NT2/D1 (cell line): Measurements from ENCODE around the gene ZNF516.

Experiments
- DNase-seq: peaks from one replicate; pipeline ENCODE4 v3.0.0-alpha.2; 2011; ENCODE audit warnings: low read depth, low spot score
- H3K27me3 ChIP-seq: 2 replicates; pipeline ENCODE4 v1.6.0; 2011; ENCODE audit warnings: mild to moderate bottlenecking; ENCODE audit not compliant: insufficient read length, insufficient read depth
- H3K36me3 ChIP-seq: 2 replicates; pipeline ENCODE4 v1.6.1; 2011; ENCODE audit warnings: mild to moderate bottlenecking, low read length, mixed read lengths; ENCODE audit not compliant: insufficient read depth, insufficient read length
- H3K4me1 ChIP-seq: 2 replicates; pipeline ENCODE4 v1.5.1; 2011; ENCODE audit not compliant: insufficient read depth, insufficient read length
- H3K4me3 ChIP-seq: 2 replicates; pipeline ENCODE4 v1.5.1; 2011; ENCODE audit warnings: low read depth; ENCODE audit not compliant: insufficient read length
- H3K9ac ChIP-seq: 2 replicates; pipeline ENCODE4 v1.6.0; 2011; ENCODE audit warnings: low read depth; ENCODE audit not compliant: insufficient read length
- H3K9me3 ChIP-seq: 2 replicates; pipeline ENCODE4 v1.5.1; 2011; ENCODE audit warnings: mild to moderate bottlenecking, low read length; ENCODE audit not compliant: insufficient read depth
- SUZ12 ChIP-seq: IDR thresholded peaks from 2 replicates; pipeline ENCODE4 v1.6.1; 2011; ENCODE audit not compliant: insufficient read length, insufficient read depth; ENCODE audit errors: extremely low read depth
- YY1 ChIP-seq: IDR thresholded peaks from 2 replicates; pipeline ENCODE4 v1.6.1; 2011; ENCODE audit not compliant: insufficient read length, insufficient read depth
- ZNF274 ChIP-seq: IDR thresholded peaks from 2 replicates; pipeline ENCODE4 v1.6.1; 2011; ENCODE audit warnings: mild to moderate bottlenecking, low read depth, low read length

ZNF516 gene

GRCh38 chr18:76483780-76484179 lies 11.3 kb downstream of the ZNF516 start:
- DNase-seq, result no peak
- Histone ChIP-seq H3K4me3 (no peak overlapping the region), H3K9ac (no peak overlapping the region), H3K4me1 (peaks cover 7% of the 10 kb centered on the region), H3K36me3 (no peaks in the 10 kb centered on the region), H3K27me3 (no peaks in the 10 kb centered on the region), H3K9me3 (no peaks in the 10 kb centered on the region)
- TF ChIP-seq SUZ12, result no peak
- no peak for TF ChIP-seq YY1
- no peak for TF ChIP-seq ZNF274

DNA sequence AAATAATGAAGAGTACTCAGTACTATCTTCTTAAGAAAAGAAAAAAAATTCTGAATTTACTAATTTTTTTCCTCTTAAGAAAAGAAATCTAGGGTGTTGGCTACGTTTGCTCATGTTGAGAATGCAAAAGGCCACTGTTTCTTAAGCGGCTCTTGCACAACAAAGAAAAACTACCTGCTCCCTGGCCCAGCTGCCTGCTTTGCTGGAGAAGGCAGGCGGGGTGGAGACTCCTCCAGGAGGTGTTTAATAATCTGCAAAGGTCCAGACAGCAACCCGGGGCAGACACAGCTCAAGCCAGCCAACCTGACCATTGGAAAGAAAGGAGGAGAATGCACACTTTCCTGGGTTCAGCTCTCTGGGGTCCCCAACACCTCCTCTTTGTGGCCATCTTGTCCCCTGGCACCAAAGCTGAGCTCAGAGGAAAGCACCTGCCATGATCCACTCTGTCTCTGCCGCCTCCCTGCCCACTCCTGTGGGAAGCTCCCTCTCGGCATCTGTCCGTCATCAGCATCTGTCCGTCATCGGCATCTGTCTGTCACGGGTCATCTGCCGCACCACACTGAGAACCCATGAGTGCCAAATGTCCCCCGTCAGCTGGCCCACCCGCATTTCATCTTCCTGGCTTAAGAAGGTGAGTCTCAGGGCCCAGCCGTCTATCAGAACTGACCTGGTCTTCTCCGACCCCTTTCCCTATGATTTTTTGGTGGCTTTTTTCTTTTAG lies 11.9 kb downstream of the ZNF516 start:
- H3K9me3 ChIP-seq, result no peaks in the 10 kb centered on the region
- TF ChIP-seq ZNF274 (no peak), YY1 (no peak), SUZ12 (no peak)
- H3K9ac ChIP-seq, result no peak overlapping the region
- H3K4me1 ChIP-seq, result peaks cover 7% of the 10 kb centered on the region
- no peak overlapping the region for H3K4me3 ChIP-seq
- DNase-seq, result no peak
- H3K36me3 ChIP-seq, result no peaks in the 10 kb centered on the region
- no peaks in the 10 kb centered on the region for H3K27me3 ChIP-seq

DNA sequence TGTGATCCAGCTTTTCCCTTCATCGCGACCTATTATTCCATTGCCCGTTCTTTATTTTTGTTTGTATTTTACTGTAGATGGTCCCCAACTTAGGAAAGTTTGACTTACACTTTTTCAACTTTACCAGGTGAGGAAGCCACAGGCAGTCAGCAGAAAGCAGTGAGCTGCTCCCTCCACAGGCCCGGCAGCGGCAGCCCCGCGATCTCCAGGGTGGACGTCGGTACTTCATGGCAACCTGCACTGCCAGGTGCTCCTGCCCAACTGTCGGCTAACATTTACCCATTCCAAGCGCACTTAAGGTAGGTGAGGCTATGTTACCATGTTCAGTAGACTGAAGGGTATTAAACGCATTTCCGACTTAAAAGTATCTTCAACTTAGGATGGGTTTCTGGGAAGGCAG lies 12.8 kb downstream of the ZNF516 start:
- peaks cover 5% of the 10 kb centered on the region for H3K4me1 ChIP-seq
- H3K36me3 ChIP-seq, result no peaks in the 10 kb centered on the region
- no peaks in the 10 kb centered on the region for H3K9me3 ChIP-seq
- TF ChIP-seq YY1 (no peak), ZNF274 (no peak), SUZ12 (no peak)
- H3K4me3 ChIP-seq, result no peak overlapping the region
- no peak overlapping the region for H3K9ac ChIP-seq
- no peaks in the 10 kb centered on the region for H3K27me3 ChIP-seq
- no peak for DNase-seq

- H3K27me3 ChIP-seq, result no peaks in the 10 kb centered on the region
- peaks cover 5% of the 10 kb centered on the region for H3K4me1 ChIP-seq
- H3K4me3 ChIP-seq, result no peak overlapping the region
- TF ChIP-seq YY1, result no peak
- no peak for TF ChIP-seq ZNF274
- TF ChIP-seq SUZ12, result no peak
- H3K36me3 ChIP-seq, result no peaks in the 10 kb centered on the region
- no peak overlapping the region for H3K9ac ChIP-seq
- H3K9me3 ChIP-seq, result no peaks in the 10 kb centered on the region
- DNase-seq, result no peak
Observed at GRCh38 chr18:76480913-76481312, 14.1 kb downstream of the ZNF516 start.

DNA sequence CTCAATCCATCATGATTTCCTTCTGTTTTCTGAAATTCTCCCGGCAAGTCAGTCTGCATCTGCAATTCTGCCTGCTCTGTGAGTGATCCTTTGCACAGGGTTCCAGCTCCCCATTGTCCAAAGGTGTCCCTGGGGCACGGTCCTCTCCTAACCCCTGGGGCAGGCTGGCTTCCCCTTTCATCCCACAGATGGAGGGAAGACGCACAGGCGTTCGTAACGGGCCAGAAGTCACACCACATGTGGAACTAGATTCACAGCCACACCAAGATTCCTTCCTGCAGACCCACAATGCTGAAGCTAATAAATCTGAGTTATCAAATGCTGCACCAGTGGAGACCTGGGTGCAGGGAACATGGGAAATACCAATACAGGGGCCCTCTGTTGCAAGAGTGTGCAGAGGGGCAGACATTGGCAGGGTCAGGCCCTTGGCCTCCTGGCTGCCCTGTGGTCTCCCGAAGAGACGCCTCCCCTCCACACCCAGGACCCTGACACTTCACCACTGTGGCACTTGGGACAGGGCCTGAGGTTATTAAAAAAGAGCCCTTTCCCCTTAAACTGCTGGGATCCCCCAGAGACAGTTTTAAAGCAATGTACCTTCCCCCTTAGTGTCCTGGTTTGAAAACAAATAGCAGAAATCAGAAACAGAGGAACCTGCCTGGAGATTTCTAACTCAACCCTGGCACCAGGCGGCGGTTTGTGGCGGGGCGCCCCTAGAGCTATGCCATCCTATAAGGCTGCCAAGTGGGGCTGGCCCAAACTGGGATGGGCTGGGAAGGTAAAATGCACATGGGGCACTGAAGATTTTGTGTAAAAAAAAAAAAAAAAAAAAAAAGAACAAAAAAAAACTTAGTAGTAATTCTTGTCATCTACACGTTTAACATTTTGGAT lies 15.4 kb downstream of the ZNF516 start:
- TF ChIP-seq SUZ12 (no peak), ZNF274 (no peak), YY1 (no peak)
- H3K9ac ChIP-seq, result no peak overlapping the region
- H3K36me3 ChIP-seq, result no peaks in the 10 kb centered on the region
- DNase-seq, result no peak
- H3K9me3 ChIP-seq, result no peaks in the 10 kb centered on the region
- no peaks in the 10 kb centered on the region for H3K27me3 ChIP-seq
- H3K4me1 ChIP-seq, result peaks cover 5% of the 10 kb centered on the region
- no peak overlapping the region for H3K4me3 ChIP-seq

DNA sequence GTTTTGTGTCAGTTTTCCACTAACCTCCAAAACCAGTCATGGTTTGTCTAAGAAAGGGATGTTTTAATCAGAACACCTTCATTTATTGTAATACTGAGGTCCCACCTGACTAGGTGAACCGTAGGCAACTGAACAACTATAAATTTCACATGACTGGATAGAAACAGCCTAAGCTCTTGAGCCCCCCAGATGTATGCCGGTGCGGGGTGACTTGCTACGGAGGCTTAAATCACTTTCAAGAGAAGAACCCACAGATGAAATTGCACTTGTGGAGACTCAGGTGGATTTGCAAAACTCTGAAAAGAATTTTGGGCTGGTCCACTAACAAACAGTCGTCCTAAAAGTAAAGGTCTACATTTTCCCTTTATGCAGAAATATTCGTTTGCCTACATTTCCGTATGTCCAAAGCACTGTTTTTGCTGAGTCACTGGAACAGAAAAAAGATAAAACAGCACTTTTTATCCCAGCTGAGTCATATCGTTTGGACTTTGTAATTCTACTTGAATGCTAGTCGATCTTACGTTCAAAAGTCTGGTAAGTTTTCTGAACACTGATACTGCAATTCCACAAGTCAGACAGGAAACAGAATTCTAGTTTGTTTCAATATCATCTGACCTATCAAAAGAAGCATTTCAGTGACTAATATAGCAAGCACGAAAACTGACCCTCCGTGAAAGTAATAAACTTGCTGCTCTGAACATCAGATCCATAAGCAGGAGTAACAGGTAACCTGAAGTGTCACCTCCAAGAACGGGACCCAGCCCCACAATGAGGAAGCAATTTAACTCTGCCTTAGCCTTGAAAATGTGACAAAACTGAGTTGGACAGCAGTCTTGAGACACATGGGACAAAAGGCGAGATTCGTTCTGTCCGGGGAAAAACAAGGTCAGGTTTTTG lies 18.1 kb downstream of the ZNF516 start:
- TF ChIP-seq ZNF274 (no peak), YY1 (no peak), SUZ12 (no peak)
- Histone ChIP-seq H3K9me3 (no peaks in the 10 kb centered on the region), H3K27me3 (no peaks in the 10 kb centered on the region), H3K36me3 (peaks cover 6% of the 10 kb centered on the region), H3K4me1 (peaks cover 2% of the 10 kb centered on the region), H3K9ac (no peak overlapping the region), H3K4me3 (no peak overlapping the region)
- DNase-seq, result no peak

- H3K36me3 ChIP-seq, result peaks cover 6% of the 10 kb centered on the region
- H3K4me3 ChIP-seq, result no peak overlapping the region
- TF ChIP-seq ZNF274, result no peak
- TF ChIP-seq SUZ12, result no peak
- no peak for TF ChIP-seq YY1
- no peak overlapping the region for H3K9ac ChIP-seq
- H3K9me3 ChIP-seq, result no peaks in the 10 kb centered on the region
- DNase-seq, result no peak
- peaks cover 2% of the 10 kb centered on the region for H3K4me1 ChIP-seq
- no peaks in the 10 kb centered on the region for H3K27me3 ChIP-seq
Observed at GRCh38 chr18:76475450-76476194, 19.4 kb downstream of the ZNF516 start.
